Left renal cortex interstitium (tissue), 4 donors: ENCODE results near the gene KLHL29. TPM values are rescaled to one million over a fixed set of nuclear protein-coding genes. Genes with fewer than 3 reads are reported as not detected.

Source experiments
- DNase-seq, 4 donors: peaks; one replicate each; pipeline ENCODE4 v3.0.0-alpha.2; 2013; ENCODE audit warnings: low read depth in 4 of 4, low spot score in 2 of 4, missing footprints in 1 of 4
- polyA plus RNA-seq, 4 donors: library from polyadenylated mRNA; unstranded; fragments of 120-200 nt; gene quantifications; one replicate each; pipeline ENCODE4 v1.2.1, GENCODE V29; 2013; ENCODE audit not compliant: insufficient read length in 4 of 4

The KLHL29 gene
- polyA plus RNA-seq, 4 donors = 7.6 to 15.0 (median 12.0) TPM

DNA sequence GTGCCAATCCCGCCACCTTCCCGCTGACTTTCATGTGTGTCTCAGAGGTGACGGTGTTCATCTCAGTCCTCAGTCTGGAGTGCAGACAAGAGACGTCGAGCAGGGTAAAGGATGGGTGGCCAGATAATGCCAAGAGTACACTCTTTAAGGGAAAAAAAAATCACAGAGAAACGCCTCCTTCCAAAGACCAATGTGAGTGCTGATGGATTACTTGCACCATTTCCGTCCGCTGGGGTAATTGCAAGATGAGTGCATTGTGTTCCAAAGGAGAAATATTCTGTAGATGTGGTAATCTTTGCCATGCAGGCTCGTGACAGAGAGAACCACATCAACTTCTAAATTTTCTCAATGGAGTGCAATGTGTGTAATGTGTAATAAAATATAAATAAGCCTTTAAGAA, 81.0 kb downstream of the KLHL29 start:
- DNase-seq = no peak

- no peak for DNase-seq
Observed at GRCh38 chr2:23467618-23468017, 82.6 kb downstream of the KLHL29 start.

DNA sequence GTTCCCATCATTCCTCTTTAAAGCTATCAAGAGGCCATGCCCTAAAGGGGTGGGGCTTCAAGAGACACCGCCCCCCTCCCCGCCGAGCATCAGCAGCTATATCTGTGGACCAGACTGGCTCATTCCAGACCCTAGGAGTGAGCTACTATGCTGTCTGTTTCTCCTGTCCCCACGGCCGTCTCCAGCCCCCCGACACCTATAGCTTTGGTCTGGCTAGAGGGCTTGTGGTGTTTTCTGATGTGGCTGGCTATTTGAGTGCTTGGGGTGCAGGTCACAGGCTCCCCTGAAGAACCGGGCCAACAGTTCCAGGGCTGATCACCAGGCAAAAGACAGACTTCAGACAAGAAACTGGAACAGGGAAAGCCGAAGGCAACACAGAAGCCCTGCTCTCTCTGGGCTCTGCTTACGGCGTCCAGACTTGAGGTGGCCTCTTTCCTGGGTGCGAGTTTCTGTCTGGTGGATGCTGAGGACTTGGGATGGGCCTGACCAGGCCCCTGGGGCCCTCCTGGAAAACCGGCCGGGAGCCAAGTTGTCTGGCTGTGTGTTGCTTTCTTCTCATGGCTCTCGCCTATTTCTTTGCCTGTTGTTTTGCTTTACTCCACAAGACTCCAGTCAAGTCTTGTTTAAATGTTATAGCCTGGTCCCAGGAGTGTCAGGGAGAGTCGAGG, 83.6 kb downstream of the KLHL29 start:
- no peak for DNase-seq

DNA sequence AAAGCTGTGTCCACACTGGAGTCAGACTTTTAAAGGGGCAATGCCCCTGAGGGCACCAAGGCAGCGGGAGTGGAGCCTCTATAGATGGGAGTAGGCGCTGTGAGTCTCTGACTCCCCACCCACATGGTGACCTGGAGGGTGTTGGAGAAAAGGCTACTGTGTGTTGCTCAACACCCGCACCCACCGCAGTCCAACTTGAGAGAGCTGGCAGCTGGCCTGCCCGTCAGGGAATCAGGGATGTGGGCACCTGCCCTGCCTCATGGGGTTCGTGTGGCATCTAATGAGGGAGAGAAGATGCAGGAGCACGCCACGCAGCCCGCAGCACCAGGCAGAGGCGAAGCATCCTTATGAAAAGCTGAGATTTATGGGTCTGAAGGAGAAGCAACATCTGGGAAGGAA, 84.2 kb downstream of the KLHL29 start:
- no peak for DNase-seq

DNA sequence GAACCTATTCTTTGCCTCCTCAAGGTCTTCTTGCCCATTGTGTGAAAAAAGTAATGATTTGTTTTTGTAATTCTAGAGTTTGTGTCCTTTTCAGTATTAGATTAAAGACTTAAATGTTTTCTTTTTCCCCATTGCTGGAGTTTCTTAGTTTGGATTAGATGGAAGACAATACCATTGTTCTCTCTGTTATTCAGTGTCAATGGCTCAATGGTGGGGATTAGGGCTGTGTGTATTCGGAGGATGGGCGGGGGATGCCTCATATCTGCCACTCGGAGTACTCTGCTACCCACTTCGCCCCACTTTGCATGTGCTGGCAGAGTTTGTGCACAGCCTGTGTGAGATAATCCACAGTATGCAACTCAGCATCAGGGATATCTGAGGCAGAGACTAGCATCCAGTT, 90.1 kb downstream of the KLHL29 start:
- no peak for DNase-seq

- DNase-seq = no peak
Observed at GRCh38 chr2:23475473-23475872, 90.5 kb downstream of the KLHL29 start.

DNA sequence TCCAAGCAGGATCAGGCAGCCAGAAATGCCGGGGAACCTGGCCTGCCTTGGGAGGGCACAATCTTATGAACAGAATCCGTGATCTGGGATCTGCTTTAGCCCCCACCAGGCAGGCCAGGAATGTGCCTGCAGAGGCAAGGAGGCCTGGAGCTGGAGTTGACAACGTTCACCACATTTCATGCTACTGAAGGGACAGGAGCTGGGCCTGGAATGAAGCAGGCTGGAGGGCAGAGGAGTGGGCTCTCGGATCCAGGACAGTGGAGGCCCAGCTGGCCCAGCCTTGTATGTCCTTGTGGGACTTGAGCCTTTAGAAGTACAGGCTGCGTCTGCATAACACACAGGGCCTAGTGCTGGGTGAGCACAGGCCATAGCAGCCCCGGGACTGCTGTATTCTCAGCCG, 91.8 kb downstream of the KLHL29 start:
- no peak for DNase-seq

GRCh38 chr2:23477392-23477791, 92.4 kb downstream of the KLHL29 start:
- DNase-seq = no peak

- DNase-seq = no peak
Observed at GRCh38 chr2:23478087-23478932, 93.3 kb downstream of the KLHL29 start.

- DNase-seq = no peak
Observed at GRCh38 chr2:23478933-23479683, 94.1 kb downstream of the KLHL29 start.

DNA sequence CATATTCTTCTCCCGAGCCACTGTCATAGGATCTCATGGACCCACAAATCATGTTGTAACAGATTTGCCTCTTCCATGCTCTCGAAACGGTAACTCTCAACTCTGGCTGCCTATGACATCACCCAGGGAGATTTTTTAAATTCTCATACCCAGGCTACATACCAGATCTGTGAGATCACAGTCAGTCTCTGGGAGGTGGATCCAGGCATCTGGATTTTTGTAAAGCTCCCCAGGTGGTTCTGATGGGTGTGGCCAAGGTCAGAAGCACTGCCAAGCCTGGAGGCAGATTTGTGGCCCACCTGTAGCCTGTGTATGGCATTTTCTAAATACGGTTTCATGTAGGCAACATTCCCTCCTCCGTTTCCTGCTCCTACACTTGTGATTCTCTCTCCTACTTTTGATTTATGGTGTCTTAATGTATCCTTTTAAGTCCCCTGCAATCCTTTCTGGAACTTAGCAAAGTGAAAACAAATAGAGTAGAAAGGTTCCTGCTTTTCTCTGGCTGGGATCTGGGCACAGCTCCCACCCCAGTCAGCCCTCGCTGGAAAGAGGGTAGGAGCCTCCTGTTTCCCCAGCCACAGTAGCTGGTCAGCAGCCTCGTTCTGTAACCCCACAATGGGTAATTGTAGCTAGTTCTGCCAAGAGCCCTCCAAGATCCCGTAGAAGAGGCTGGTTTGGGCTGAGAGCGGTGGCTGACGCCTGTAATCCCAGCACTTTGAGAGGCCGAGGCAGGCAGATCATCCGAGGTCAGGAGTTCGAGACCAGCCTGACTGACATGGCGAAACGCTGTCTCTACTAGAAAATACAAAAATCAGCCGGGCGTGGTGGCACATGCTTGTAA, 96.2 kb downstream of the KLHL29 start:
- peak; percentile 34 to 49 (median 42) for DNase-seq

DNA sequence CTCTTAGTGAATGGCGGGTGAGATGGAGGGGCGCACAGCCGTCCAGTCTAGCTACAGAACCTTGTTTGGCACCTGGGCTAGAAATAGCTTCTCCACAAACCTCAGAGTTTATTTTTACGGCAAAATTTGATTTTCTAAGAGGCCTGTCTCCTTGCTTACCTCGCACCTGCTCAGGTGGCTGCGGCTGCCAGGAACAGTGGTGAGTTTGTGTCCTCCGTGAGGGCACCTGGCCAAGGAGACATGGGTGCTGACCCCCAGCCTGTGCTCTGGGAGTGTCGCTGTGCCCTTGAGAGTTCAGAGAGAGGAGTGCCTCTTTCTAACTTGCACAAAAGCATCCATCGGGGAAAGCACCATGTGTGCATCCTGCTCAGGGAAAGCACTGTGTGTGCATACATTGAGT, 97.2 kb downstream of the KLHL29 start:
- DNase-seq = no peak

GRCh38 chr2:23482607-23483006, 97.6 kb downstream of the KLHL29 start:
- DNase-seq = no peak

DNA sequence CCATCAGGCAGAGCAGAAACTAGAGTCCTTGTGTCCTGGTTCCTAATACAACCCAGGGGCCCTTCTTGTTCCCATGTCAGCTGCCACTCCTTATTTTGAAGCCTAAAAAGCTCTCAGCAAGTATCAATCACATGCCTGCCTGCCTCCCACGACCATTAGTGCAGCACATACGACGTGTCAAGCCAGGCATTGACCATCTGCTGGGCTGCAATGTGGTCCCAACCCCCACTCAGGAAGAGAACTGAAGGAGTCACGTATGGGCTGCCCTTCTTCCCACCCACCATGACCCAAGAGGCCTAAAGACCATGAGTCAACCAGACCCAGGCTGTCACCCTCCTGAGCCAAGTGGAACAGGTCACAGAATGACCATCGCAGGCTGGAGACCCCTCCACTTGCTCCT, 98.8 kb downstream of the KLHL29 start:
- no peak for DNase-seq

- no peak for DNase-seq
Observed at GRCh38 chr2:23484275-23484674, 99.3 kb downstream of the KLHL29 start.

- DNase-seq = no peak
Observed at GRCh38 chr2:23484767-23485166, 99.8 kb downstream of the KLHL29 start.

- no peak for DNase-seq
Observed at GRCh38 chr2:23485261-23485660, 100.3 kb downstream of the KLHL29 start.

DNA sequence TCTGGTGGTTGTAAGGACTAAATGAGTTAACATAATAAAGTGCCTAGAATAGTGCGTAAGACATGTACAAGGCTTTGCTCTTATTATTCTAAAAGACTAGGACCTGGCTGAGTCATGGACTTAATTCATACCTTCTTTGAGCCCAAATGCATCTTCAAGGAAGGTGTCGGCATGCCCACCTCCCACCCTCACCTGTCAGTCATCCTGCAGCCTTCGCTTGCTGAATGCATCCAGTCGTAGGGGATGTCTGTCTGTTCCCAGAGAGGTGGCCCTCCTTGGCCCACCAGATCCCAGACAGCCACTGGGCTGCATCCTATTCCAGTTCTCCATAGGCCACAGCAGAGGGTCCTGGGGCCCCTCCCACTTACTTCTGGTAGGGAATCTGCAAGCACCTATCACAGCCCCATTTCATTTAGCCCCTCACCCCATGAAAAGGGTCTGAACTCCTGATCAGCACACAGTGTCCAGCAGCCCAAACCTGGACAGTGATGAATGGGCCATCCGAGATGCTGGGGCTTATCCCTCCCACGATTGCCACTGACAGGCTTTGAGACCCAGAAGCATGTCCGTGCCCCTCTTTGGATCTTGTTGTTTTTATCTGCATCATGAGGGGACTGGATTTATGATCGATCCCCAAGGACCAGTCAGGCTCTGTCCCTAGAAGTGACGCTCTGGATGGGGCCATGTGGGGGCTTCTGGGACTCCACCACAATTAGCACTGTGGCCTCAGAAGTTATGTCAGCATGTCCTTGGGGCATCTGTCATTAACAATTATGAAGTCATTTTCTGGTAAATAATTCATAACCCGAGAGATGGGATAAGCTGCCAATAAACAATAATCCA, 101.1 kb downstream of the KLHL29 start:
- no peak for DNase-seq

DNA sequence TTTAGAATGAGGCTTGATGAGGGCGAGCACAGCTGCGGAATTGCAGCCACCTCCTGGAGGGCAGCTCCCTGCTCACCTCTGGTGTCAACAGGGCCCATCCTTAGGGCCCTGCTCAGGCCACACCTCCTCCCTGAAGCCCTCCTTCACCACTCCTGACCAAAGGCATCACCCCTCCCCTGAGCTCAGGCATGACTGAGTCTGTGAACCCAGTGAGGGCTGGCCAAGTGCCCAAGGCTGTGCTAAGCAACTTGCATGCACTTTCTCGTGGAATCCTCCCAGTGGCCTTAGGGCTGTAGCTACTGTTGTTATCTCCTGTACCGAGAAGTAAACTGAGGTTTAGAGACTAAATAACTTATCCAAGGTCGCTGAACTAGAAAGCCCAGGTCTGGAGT, 101.7 kb downstream of the KLHL29 start:
- no peak for DNase-seq
